NCI-H510A treated with DMSO at 0.1 percent for 48 hours (cell line): Measurements from ENCODE around the gene THSD7B.
A peak's percentile ranks its signal among the peaks of the same experiment; 100 is the strongest.

Source experiments
- DNase-seq: peaks from one replicate; lab custom pipeline; 2025; lab: John Stamatoyannopoulos, UW

THSD7B gene

DNA sequence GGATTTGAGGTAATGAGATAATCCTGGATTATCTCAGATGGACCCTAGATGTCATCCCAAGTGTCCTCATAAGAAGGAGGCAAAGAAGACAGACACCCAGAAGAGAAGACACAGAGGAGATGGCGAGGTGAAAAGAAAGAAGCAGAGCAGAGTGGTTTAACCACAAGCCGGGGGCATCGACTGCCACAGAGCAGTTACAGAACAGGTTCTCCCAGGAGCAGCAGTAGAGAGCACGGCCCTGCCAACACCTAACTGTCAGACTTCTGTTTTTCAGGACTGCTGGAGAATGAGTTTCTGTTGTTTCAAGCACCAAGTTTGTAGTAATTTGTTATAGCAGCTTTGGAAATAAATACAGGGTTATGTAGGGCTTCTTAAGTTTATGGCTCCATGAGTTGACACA lies 437.0 kb downstream of the THSD7B start:
- peak; percentile 62 for DNase-seq

DNA sequence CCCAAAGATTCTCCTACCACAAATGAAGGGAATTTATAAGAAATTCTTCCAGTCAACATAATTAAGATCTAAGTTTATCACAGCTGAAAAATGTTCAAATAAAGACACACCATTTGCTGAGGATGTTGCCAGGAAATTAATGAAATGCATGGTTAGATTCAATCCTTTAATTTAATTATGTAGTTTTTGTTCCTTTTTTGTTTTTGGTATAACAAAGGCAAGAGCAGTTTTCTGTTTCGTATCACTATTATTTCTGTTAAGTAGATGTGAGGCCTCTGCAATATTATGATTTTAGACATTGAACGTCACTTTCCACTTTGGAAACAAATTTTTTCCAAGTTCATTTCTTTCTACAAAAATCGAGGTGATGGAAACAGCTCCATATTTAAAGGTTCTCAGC lies 440.0 kb downstream of the THSD7B start:
- no peak for DNase-seq

DNA sequence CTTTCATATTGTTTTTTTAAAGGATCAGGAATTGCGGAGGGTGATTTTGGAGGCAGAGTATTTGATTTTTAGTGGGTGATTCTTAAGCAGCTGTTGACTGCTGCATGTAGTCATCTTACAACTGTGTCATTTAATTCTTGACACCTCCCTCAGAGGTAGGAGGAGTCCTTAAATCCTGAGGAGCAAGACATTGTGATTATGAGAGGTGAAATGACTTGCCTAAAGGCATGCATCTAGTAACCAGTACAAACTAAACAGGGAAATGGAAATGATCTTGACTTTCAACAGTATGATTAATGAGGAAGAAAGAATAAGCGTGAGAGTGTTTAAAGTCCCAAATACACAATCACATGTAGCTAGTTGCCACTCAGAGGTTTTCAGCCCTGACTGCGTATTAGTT lies 440.7 kb downstream of the THSD7B start:
- no peak for DNase-seq

DNA sequence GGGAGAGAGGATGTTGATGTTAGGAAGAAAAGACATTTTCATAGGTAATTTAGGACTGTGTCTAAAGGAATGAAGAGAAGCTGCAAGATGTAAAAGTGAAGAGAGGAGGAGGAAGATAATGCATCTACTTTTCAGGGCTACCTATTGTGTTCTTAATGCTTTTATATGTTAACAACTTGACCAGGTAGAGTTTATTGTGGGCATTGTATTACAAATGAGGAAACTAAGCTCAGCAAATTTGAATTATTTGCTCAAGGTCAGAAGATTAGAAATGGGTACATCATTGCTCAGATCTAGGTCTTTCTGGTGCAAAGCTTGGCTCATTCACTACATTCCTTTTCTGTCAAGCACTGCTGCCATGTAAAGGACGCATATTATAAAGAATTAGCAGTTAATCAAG lies 441.7 kb downstream of the THSD7B start:
- DNase-seq = no peak

DNA sequence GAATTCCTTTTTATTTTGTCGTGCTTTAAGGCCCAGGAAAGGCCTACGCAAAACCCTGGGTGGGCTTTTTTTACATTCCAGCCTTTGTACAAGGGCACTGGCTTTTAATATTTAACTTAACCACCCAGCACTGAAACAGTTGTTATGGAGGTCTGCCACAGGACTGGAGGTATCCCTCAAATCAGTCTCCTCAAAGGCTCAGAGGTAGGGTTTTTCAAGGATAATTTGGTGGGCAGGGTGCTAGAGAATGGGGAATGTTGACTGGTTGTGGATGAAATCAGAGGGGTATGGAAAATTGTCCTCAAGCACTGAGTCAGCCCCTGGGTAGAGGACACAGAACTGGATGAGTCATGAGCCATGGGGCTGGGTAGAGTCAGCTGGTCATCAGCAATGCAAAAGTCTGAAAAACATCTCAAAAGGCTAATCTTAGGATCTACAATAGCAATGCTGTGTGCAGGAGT lies 443.1 kb downstream of the THSD7B start:
- DNase-seq = no peak

DNA sequence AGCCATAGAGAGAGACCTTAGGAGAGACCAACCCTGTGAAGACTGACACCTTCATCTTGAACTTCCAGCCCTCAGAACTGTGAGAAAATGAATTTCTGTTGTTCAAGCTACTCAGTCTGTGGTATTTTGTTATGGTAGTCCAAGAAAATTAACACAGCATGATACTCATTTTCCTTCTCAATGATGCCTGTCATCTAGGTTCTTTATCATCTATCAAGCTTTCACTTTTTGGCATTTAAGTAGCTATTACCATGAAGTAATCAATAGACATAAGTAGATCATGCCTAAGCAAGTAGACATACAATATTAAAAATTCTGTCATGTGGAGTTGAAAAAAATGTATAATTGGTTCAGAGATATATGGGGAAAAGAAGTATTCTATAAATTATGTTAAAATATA lies 444.7 kb downstream of the THSD7B start:
- DNase-seq = no peak

DNA sequence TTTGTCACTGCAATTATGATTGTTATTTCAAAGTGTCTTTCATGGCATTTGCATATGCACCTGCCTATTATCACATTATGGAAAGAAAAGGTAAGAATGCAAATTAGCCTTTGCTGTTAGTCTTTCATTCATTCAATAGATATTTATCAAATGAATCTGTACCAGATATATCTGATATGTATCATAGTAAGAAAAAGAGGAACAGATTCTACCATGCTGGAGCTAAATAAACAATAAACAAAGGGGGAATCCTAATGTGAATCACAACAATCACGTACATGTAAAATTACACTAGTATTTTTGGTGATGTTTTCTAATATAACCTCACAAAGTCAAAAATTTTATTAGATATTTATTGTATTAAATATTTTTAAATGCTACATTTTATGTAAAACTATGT lies 446.4 kb downstream of the THSD7B start:
- no peak for DNase-seq

DNA sequence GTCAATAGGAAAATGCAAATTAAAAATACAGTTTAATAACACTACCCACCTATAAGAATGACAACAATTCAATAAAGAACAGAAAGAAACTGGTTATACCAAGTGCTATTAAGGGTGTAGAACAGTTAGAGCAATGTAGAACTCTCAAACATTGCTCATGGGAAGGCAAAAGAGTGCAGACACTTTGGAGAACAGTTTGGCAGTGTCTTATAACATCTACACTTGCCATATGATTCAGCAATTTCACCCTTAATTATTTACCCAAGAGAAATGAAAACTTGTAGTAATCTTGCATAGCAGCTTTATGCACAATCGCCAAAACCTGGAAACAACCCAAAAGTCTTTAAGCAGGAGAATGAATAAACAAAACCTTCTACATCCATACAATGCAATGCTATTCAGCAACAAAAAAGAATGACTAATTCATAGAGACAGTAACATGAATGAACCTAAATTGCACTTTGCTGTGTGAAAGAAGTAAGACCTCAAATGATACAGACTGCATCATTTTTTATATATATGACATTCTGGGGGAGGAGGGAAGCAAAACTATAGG lies 455.2 kb downstream of the THSD7B start:
- no peak for DNase-seq

DNA sequence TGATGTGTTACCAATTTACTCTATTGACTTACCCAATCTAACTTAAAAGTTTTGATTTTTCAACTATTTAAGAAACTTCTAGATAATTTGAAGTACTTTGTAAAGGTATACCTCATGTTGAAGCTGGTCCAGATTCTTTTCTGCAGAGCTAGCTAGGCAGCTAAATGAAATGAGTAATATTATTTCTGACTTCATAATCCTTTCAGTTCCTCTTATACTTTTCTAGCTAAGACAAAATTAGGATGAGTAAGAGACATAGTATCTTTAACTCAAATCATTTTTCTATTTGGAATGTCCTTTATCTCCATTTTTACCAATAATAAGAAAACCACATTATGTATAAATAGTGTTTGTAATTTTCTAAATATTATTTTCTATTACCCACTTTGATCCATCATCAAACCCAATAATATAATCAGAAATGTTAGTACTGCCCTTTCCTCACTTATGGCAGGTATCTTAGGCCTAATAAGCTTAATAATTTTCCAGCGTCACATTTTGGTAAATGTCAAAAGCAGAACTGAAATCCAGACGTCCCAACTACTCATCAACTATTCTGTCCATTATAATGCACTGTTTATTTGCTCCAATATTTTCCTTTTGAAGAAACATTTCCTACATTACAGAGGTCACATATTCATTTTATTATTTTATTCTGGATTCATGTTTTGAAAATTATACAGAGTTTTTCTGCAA lies 456.6 kb downstream of the THSD7B start:
- no peak for DNase-seq

DNA sequence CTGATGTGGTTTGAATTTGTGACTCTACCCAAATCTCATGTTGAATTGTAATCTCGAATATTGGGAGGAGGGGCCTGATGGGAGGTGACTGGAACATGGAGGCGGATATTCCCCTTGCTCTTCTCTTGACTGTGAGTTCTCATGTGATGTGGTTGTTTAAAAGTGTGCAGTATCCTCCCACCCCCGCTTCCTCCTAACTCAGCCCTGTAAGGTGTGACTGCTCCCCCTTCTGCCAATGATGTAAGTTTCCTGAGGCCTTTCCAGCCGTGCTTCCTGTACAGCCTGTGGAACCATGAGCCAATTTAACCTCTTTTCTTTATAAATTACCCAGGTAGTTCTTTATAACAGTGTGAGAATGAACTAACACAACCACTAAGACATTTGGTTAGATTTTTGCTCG lies 458.4 kb downstream of the THSD7B start:
- no peak for DNase-seq

DNA sequence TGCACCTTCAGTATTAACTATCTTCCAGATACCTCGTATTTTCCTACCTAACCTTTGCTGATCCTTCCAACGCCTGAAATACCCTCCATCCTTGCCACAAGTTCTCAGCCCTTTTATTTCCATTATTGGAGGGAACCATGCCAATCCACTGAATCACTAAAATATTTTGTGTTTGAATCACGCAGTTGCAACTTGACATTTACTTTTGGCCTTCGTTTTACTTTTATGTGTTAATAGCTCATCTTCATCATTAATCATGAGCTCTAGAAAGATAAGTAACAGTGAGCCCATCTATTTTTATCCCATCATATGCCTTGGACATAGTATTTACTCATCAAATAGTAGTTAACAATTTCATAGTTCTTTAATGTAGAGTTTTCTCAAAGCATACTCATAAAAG lies 463.2 kb downstream of the THSD7B start:
- no peak for DNase-seq

DNA sequence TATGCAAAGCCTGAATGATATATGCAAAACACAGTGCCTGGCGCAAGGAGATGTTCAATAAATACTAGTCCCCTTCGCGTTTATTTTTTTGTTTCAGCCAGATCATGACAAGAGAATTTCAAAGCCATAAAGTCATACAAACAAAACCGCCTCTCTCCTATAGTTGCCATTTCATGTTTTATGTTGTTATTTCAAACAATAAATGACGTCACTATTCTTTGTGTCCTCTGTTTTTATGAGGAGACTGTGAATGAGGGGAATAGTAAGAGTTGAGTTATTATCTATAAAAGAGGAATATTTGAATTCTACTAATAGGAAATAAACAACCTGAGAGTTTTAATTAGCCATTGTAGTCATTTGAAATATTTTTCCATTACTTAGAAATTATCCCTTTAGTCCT lies 464.5 kb downstream of the THSD7B start:
- DNase-seq = no peak

DNA sequence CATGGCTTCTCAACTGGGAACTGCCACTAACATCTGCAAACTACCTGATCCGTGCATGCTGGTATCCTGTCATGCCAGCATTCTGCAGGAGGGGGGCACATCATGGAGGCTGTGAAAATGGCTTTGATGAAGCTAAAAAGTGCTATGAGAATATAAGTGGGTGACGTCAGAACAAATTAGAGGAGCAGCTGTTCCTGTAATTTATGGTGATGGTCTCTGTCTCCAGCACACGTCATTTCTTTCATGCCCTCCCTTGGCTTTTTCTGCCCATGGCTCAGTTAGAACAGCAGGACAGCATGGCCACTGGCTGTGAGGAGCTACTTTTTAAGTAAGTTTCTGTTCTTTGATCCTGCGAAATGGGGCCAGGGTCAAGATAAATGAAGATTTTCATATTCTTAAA lies 466.3 kb downstream of the THSD7B start:
- no peak for DNase-seq

DNA sequence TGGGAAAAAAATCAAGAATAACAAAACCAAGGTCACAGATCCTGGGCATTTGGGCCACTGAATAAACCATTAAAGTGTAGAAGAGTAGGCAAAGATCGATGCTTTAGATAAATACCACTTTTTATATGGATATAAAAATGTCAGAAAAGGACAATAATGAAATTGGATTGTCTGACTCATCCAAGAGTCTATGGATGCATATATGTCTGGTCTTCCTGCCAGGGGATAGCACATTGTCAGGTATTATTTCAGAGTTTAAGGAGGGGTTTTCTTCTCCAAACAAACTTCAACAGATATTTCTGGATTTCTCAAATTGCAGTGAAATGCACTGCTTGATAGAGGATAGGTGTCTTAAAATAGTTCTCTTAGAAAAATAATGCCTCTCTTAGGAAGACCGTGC lies 466.7 kb downstream of the THSD7B start:
- DNase-seq = no peak

DNA sequence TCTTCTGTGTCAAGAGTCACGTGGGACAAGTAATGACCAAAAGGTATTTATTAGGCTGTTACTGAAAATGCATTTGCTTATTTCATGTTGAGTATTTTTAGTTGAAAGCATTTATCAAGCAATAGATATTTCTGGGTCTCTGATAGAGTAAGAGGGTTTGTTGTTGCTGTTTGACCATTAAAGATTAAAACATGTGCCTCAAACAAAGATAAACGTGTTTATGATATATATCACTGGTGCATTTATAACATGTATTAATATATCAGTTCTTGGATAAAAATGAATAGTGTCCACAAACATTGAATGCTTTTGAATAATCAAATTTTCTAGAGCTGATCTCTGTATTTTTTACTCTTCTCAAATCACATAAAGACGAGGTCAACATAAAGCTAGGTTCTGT lies 467.7 kb downstream of the THSD7B start:
- no peak for DNase-seq

DNA sequence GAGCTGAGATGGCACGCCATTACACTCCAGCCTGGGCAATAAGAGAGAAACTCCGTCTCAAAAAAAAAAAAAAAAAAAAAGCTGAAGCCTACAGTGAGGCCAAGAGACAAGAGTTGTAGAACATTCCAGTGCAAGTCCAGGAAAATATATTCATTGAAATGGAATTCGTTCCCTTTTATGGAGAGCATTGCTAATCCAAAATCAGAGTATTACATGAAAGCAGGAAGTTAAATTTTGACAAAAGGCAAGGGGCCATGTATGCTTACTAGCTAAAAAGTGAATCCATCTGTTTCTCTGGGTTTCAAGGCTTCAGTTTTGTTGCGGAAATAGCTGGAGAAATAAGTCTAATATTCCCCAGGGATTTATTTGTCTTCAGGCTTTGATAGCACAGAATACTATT lies 471.7 kb downstream of the THSD7B start:
- DNase-seq = no peak

DNA sequence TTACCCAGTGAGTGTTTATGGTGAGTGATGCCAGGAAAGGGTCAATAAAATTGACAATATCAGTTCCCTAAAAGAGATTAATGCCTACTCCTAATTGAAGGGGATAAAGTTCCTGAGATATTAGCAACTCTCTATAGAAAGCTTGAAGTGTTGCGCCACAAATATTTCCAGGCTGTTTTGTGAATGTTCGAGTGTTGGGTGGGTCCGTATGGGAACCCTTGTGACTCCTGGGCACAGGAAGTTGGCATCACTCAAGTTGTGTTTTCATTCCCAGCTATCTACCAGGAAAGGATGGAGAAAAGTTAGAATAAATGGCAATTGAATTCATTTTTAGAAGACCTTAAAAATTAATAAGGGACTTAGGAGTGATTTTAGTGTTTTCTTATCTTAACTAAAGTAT lies 472.7 kb downstream of the THSD7B start:
- no peak for DNase-seq

DNA sequence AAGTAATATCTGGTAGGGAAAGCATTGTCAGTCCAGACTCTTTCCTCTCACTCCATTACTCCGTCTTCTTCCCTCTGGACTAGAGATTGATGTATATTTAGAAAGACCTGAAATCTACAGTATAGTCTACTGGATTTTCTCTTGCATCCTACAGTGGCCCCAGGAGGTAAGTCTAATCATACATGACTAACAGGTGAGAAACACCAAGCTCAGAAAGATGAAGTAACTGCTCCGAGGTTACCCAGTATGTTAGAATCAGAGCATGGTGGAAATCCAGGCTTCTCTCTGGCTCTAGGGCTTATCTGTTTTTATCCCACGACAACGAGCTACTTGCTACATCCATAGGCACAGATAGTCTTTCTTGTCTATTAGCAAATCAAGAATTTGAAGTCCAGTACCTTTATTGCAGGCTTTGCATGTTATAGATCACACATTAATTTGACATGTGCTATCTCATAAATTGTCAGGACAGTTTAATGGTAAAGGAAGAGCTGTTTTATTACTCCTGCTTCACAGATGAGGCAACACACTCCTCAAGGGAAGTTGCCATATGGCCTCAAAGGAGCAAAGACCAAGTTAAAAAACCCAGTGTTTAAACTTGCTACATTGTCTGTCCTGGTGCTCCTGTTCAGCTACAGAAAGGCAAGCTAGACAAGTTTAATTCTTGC lies 484.3 kb downstream of the THSD7B start:
- no peak for DNase-seq

DNA sequence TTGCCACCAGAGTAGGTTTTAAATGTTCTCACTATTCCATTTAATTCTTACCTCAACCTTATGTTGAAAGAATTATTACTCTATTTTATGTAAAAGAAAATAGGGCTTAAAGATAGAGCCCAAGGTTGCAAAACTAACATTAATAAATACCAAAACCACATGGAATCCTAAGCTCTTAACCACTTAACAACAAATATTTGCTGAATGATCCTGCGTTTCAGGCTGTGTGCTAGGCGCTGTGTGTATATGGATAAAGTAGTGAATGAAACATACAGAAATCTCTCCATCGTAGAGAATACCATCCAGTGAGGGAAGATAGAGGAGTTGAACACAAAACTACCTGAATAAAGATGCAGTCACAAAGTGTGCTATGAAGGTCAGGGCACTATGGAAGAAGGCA lies 485.1 kb downstream of the THSD7B start:
- DNase-seq = no peak

DNA sequence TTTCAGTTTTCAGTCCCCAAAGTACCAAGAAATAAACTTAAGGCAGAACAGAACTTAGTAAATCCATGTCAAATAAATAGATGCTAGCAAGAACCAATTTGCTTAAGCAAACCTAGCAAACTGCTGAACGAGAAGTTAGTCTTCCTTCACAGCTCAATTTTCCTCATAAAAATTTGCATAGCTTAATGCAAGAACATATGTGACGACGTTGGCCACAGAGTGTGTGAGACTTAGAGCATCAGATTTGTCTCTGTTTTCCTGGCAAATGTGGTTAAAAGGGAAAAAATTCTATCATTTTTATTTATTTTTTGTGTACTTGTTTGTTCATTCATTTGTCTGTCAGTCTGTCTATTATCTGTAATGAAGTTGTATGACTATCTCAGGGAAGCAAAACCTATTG lies 485.7 kb downstream of the THSD7B start:
- no peak for DNase-seq

DNA sequence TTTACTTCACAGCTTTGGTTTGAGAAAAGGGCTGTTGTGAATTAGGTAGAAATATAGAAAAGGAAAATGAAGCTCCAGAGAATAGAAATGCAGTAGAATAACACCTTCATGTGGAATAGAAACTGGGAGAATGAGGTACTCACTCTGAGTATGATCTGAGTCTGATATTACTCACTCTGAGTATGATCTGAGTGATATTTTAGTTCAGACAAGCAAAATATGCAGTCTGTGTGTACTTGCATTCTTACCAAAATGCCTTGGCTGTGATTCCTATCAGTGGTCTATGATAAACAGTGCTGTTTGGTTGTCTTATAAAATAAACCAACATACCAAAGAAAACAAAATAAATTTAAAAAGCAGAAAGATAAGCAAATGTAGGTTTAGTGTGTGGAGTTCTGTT lies 487.6 kb downstream of the THSD7B start:
- no peak for DNase-seq

DNA sequence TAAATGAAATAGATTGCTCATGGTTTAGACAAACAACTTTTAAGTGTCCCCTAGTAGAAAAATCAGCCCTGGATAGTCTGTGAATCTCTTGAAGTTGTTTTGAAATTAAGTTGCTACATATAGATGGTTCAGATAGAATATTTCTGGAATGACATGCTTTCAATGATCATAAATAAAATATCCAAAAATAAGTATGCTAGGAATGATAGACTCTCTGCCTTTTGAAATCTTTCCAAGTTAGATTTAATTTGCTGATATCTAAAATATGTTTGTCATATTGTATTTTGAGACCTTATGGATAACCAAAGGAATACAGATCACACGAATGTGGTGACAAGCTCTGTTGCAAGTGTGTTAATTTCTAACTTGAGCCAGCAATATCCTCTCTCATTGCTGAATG lies 488.7 kb downstream of the THSD7B start:
- no peak for DNase-seq

DNA sequence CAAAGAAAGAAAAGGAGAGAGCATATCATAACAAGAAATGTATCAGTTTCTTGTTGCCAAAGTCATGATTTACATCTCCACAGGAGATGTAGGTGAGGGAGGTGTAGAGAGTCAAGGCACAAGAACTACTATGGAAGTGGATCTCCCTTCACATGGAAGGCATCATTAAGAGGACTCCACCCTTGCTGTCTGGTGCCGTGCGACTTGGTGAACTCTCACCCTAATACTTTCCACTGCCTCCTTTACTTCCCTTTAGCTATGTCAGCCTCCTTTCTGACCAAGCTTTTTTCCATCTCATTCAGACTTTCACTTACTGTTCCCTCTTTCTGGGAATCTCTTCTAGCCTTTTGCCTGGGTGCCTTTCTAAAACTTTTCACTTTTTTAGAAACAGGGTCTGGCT lies 490.0 kb downstream of the THSD7B start:
- no peak for DNase-seq

DNA sequence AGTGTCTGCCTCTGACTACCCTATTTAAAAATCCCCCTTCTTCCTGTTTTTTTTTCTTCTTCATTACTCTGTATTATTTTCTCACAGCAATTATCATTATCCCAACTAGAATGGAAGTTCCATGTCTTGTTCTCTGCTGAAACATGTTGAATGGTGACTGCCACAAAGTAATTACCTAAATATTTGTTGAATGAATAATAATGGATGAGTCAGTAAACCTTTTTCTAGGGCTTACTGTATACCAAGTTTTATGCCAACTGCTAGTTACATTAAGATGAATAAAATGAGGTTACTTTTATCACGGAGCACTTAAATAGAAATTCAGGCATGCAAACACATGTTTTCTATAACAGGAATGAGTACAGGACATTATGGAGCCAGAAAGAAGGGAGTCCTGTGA lies 490.6 kb downstream of the THSD7B start:
- no peak for DNase-seq
